ENCODE measurements around the gene PSMD8.
"Not testable (repeated sequence)": the region's sequence is repeated elsewhere in the genome, so short reads cannot be mapped to it uniquely, and the experiment has no call there.

The PSMD8 gene

DNA sequence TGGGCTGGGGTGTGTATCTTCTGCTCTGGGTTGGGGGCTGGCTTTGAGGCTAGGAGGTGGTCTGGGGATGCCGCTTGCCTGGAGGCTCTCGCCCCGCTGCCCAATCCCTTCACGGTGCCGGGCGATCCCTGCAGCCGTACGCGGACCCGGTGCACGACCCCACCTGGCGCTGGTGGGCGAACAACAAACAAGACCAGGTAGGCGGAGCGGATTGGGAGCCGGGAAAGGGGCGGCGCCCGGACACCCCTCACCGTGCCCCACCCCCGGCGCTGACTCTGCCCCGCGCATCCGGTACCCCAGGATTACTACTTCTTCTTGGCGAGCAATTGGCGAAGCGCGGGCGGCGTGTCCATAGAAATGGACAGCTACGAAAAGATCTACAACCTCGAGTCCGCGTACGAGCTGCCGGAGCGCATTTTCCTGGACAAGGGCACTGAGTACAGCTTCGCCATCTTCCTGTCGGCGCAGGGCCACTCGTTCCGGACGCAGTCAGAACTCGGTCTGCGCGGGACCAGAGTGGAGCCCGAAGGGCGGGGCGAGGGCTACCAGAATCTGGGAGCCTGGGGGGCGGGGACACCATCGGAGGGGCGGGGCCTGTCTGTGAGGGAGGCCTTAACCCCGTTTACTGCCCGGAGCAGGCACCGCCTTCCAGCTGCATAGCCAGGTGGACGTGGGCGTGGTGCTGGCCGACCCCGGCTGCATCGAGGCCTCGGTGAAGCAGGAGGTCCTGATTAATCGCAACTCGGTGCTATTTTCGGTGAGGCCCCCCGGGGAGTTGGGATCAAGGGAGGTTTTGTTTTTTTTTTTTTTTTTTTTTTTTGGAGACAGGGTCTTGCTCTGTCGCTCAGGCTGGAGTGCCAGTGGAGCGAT, 12.1 kb upstream of the PSMD8 start:
- peak; percentile 82 to 93 for DNase-seq

DNA sequence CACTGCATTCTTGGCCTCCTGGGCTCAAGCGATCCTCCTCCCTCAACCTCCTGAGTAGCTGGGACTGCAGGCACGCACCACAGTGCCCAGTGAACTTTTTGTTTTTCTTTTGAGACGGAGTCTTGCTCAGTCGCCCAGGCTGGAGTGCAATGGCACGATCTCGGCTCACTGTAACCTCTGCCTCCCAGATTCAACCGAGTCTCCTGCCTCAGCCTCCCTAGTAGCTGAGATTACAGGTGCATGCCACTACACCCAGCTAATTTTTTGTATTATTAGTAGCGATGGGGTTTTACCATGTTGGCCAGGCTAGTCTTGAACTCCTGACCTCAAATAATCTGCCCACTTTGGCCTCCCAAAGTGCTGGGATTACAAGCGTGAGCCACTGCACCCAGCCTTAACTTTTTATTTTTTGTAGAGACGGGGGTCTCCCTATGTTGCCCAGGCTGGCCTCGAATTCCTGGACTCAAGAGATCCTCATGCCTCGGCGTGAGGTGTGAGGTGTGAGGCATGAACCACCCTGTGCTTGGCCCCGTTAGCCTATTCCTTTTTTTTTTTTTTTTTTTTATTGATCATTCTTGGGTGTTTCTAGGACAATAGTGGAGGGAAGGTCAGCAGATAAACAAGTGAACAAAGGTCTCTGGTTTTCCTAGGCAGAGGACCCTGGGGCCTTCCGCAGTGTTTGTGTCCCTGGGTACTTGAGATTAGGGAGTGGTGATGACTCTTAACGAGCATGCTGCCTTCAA, 11.3 kb upstream of the PSMD8 start:
- not testable (repeated sequence) for DNase-seq

DNA sequence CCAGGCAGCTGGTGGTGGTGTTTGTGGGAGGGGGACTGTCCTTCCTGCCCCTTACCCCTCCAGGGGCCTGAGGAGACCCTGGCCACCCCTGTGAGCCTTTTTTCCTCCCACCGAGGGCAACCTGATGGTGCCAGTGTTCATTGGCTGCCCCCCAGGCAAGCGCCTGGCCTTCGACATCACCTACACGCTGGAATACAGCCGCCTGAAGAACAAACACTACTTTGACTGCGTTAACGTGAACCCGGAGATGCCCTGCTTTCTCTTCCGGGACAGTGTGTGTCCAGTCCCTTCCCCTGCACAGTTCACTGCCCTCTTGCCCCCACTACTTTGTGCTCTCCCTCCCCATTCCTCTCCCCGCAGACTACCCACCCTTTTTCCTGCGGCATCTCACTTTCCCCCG, 7.3 kb upstream of the PSMD8 start:
- no peak for DNase-seq

DNA sequence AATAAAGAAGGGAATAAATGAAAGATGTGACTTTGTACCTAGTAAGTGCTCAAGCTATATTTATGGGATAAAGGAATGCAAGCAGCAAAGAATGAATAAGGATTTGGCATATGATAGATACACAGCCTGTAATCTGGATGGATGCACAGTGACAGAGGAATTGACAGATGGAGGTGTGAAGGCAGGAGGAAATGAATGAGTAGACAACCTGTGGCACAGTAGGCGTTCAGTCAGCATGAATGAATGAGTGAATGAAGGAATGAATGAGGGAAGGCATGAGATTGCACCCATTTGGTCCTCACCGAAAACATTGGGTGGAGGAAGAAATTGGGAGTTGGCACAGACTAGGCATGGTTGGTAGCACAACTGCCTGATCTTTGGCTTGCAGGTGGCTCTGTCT, 4.8 kb upstream of the PSMD8 start:
- no peak for DNase-seq

DNA sequence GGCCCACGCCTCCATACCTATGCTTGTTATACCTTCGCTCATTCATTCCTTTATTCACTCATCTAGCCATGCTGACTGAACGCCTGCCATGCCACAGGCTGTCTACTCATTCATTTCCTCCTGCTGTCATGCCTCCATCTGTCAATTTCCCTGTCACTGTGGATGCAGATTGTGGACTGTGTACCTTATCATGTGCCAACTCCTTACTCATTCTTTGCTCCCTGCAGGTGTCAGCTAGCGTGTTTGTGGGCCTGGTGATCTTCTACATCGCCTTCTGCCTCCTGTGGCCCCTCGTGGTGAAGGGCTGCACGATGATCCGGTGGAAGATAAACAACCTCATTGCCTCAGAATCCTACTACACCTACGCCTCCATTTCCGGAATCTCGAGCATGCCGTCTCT, 4.1 kb upstream of the PSMD8 start:
- no peak for DNase-seq

DNA sequence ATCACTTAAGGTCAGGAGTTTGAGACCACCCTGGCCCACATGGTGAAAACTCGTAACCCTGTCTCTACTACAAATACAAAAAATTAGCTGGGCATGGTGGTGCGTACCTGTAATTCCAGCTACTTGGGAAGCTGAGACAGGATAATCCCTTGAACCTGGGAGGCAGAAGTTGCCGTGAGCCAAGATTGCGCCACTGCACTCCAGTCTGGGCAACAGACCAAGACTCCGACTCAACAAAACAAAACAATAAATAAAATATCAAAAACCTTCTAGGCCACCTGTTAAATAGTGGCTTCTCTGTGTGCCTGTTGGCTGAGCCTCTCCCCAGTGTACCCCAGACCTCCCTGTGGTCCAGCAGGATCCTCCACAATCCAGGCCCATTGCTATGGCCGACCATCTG, 3.3 kb upstream of the PSMD8 start:
- DNase-seq = no peak

DNA sequence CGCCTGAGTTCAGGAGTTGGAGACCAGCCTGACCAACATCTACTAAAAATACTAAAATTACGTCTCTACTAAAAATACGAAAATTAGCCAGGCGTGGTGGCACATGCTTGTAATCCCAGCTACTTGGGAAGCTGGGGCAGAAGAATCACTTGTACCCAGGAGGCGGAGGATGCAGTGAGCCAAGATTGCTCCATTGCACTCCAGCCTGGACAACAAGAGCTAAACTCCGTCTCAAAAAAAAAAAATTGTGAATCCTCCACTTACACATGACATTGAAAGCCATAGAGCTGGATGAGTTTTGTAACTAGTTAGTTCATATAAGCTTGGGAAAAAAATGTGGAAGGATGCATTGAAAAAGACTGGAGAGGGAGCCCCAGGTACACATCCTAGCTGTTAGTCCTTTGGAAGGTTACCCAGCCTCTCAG, 452 bp upstream of the PSMD8 start:
- DNase-seq = no peak

DNA sequence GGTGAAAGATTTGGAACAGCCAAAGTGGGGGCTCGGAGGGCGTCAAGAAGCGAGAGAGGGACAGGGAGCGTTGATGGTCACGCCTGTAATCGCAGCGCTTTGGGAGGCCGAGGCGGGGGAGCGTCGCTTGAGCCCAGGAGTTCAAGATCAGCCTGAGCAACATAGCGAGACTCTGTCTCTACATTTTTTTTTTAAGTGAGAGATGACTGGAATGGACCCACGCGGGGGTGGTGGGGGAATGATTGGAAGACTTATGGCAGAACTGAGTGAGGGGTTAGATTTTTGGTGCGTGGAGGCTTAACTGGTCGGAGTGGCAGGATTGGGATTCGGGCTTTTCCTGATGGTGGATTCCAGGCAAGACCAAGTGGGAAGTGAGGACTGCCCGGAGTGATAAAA, 725 bp downstream of the PSMD8 start:
- no peak for DNase-seq

DNA sequence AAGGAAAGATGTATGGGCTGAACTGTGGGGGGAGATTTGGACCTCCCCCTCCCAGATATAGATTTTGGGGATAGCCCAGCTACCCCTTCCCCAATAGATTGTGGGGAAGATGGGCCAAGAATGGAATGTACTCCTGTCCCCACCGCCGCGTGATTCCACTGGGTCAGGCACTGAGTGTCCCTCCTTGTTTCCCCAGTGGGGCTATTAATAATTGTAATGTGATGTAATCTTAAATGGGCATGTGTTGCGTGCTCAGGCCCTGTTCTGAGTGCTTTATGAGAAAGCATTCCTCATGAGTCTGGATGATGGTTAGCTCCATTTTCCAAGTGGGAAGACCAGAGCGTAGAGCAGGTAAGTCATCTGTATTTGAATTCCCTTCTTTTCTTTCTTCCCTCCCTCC, 1.4 kb downstream of the PSMD8 start:
- no peak for DNase-seq

DNA sequence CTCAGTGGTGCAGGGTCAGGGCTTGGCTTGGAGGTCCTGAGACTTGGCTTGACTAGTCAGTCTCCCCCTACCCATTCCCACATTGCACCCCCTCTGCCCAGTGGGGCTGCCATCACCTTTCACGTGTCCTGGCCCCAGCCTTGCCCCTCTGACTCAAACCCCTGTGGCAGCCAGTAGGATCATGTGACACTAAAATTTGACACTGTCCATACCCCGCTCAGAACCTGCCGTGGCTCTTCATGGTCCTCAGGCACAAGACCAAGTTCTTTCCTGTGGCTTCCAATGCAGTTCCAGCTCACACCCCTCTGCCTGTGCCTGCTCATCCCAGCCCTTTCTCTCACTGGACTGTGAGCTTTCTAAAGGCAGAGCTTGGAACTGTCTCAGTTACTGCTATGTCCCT, 2.2 kb downstream of the PSMD8 start:
- no peak for DNase-seq

DNA sequence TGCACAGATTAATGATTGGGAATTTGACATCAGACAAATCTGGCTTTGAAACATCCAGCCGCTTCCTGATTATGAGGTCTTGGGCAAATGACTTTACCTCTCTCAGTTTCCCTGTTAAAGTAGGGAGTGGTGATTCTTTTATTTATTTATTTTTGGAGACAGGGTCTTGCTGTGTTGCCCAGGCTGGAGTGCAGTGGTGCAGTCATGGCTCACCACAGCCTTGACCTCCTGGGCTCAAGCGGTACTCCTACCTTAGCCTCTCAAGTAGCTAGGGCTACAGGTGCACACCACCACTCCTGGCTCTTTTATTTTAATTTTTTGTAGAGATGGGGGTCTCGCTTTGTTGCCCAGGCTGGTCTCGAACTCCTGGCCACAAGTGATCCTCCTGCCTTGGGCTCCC, 2.7 kb downstream of the PSMD8 start:
- no peak for DNase-seq

DNA sequence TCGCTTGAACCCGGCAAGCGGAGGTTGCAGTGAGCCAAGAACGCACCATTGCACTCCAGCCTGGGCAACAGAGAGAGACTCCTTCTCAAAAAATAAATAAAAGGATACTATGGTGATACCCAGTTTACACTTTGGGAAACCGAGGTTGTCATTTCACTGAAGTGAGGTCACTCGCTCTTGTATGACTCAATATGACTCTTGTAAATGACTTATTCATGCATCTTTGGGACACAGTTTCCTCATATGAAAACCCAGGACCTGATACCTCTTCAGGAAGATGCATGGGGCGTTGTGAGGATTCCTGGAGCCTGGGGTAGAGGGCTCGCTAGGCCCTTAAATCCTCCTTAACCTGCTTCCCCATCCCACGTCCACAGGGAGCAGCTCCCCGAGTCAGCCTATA, 4.5 kb downstream of the PSMD8 start:
- DNase-seq = no peak

DNA sequence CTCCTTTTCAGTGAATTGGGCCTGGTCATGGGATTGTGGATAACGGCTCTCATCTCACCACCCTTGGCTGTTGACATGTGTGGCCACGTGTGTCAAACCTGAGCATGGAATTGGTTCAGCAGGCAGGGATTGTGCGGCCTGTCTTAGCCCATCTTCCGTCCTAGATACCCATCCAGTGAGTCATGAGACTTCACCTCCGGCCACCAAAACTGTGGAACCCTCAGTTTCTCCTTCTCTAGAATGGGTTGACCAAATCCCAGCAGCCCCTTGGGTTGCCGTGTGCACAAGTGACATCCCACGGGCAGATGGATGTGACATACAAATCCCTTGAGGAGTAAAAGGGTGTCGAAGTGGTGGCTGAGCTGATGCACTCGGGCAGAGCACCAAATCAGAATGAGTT, 6.8 kb downstream of the PSMD8 start:
- DNase-seq = no peak

DNA sequence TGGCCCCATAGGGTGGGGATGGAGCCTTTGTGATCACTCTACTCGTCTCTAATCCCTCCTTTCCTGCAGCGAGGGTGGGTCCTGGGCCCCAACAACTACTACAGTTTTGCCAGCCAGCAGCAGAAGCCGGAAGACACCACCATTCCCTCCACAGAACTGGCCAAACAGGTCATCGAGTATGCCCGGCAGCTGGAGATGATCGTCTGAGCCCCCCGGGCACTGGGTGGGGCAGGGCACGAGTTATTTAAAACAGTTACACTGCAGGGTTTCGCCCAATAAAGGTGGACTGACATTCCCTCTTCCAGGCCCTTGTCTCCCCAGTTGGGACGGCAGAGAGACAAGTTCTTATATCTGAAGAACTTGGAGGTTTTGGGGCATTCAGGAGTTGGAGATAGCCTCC, 8.8 kb downstream of the PSMD8 start:
- no peak for DNase-seq

DNA sequence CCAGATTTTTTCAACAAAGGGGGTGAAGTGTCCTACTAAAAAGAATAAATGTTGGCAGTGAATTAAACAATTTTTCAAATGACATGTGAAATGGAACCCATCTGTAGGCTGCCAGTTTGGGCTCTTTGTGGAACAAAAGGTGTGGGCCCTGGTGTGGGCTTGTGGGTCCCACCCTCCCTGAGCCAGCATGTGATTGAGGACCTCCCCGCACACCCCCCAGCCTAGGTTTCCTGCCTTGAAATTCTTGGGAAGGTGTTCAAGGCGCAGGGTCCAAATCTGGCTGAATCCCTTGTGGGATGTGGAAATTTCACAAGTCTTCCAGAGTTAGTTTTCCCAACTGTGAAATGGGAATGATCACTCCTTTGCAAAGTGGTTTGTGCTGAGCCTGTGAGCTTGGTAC, 9.4 kb downstream of the PSMD8 start:
- DNase-seq = no peak

DNA sequence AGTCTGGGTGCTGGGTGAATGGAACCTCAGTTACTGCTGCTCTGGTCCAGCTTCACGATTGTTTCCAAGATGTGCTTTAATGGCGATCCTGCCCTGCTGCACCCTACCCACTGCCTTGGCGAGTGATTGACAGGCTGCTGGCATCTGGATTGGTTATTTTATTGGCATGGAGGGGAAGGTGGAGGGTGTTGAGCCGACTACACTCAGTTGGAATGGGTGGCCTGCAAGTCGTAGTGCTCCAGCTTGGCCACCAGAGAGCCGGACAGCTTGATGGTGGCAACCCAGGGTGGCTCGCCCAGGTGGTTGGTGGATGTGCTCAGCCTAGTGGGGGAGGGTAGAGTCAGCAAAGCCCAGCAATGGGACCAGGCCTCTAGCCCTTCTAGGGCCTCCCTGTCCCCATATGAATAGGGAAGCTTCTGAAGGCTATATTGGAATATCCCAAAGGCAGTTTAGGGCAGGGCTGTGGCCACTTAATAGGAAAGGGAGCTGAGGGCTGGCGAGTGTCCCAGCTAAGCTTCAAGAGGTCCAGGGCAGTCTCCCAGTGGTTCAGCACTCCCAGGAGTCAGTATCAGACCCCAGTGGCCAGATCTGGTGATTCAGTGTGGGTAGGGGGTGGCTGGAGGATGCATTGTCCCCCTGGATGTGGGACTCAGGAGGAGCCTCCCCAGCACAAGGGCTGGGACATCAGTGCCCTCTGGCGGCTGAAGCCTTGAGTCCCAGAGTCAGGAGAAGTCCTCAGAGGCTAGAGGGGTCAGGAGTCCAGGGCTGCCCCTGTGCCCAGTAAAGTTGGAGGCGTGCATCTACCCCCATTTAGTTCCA, 10.0 kb downstream of the PSMD8 start:
- no peak for DNase-seq

DNA sequence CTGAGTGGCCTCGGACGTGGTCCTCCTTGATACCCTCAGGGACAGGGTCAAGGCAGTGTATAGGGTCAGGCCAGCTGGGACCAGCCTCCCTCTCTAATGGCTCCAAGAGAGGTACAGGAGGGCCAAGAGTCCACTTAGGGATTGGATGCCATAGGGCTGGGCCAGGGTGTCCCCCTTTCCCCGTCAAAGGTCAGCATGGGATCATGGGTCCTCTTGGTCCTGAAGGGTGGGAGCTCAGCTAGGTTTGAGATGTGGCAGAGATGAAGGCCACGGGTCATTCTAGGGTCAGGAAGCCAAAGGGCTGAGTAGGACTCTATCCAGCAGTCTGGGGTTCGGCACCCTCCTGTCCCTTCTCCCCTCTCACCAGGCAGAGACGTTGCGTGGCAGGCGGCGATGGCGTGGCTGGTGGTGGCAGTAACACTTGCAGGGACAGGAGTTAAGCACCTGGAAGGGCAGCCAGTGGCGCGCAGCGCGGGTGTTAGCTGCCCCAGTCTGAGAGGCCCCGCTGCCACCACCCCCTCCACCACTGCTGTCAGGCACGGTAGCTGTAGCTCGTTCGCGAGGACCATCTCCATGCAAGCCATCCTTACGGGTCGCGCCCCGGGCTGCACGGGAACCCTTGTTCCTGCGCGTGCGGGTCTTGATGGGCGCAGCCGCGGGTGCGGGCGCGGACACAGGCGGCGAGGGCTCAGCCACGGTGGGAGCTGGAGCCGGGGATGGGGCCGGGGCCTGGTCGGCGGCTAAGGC, 10.9 kb downstream of the PSMD8 start:
- peak in 1 of 2 donors; percentile 19 for DNase-seq

DNA sequence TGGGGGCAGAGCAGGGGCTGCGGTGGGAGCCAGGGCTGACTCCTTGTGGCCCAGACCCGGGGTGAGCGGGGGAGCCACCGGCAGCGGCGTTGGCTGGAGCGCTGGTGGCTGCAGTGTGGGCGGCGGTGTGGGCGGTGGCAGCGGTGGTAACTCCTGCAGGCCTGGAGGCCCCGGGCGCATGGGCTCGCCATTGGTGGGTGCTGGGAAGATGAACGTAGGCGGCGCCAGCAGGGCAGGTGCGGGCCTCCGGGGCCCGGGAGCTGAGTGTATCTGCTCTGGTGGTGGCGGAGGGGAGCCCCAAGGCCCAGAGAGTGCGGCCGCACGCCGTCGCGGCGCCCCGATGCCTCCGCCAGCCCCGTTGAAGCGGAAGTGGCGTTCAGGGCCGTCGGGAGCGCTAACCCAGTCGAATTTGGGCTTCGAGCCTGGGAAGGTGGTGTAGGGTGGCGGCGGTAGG, 11.5 kb downstream of the PSMD8 start:
- DNase-seq = peak in 1 of 2 donors; percentile 37

DNA sequence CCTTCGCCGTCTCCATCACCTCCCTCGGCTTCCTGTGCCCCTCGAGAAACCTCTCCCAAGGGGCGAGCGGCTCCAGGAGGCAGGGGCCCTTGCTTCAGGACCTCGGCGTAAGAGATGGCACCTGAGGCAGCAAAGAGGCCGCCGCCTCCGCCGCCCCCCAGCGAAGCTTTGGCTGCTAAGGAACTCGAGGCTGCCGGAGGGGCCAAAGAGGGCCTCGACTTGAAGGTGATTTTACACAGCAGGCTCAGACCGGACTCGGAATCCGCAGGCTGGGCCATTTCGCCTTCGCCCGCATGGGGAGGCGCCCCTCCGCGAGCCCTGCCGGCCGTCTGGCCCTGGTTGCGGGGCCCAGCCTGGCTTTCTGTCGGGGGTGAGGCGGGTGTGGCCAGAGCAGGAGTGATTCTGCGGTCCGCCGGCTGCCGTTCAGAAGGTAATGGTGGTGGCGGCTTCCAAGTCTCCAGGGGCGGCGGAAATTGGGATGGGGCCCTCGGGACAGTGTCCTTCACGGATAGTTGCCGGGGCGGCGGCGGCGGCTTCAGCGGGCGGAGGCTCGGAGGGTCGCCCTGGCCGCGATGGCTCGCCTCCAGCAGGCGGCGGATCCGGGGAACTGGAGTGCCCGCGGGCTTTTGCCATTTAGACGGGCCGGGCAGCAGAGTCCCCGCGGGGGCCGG, 12.1 kb downstream of the PSMD8 start:
- no peak for DNase-seq

DNA sequence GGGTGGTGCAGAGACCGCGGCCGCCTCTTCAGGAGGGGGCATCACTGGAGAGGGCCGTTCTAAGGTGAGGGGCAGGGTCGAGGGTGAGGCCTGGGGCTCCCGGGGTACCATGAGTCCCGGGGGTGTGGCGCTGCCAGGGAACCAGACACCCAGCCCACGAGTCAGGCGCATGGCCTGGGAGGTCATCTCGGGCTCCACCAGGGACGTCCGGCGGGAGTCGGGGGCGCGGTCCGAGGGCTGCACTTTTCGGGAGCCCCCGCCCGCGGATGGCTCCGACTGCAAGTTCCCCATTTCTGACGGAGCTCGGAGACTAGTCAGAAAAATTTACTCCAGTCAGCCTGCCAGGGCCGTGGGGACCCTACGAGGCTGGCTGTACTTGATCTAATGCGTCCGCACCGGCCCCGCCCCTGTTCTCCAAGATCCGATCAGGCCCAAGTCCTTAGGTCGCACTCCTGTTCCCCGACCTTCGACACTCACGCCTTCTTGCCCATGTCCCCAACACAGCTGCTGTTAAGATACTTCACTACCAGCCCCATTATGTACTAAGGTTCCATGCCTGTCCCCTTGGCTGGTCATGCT, 12.7 kb downstream of the PSMD8 start:
- peak in 1 of 2 donors; percentile 27 for DNase-seq

DNA sequence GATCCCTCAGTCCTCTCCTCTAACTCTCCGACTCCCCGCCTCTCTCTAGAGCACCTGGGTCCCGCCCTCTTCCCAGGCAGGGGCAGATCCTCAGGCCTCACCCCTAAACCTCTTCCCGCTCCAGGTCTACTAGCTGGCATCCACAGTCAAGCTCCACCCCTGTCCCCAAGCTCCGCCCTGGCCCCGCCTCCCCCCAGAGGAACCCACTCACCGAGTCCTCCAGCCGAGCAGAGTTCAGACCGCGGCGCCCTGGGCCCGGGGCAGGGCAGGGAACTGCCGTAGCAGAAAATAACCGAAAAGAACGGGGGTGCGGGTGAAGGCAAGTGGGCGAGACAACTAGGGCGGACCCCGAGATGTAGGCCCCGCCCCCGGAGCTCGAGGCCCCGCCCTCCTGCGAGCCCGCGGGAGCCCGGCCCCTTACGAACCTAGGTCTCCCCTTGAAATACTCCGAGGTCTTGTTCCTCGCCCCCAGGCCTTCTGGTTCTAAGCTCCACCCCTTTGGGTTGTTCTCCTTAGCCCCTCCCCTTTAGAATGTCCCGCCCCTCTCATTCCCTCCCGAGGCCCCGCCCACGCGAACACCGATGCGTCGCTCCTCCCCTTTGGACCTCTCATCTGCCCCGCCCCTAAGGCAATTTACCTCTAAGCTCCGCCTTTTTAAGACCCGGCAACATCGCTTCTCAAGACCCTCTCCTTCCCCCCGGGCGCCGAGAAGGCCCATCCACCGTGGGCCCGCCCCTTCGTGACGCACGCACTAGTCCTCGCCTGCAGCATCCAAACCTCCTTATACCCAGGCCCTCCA, 13.4 kb downstream of the PSMD8 start, which contains the start of gene GGN:
Gene GGN, minus strand, starts transcription at position 485 of the 799 bp plus-strand sequence. CDS start 773 bp downstream, outside the sequence.
- peak; percentile 82 to 83 for DNase-seq

All from stimulated activated CD4-positive, alpha-beta T cell treated with anti-CD3 and anti-CD28 coated beads, Interleukin-2, amount 100 ng/mL, for 24 hours (primary cell).